GM12878 (cell line): ENCODE data around the gene NACAD. TPM values are rescaled to one million over a fixed set of nuclear protein-coding genes. Genes with fewer than 3 reads are reported as not detected.

Experiments used
- ATAC-seq: fragments of 200-7000 bp; cut with Tn5 transposase; 3 replicates; pipeline ENCODE4 v1.9.1; 2020; ENCODE audit warnings: mild to moderate bottlenecking, moderate library complexity
- BruUV-seq: library from RNA; stranded (reverse); fragments of 400-500 nt; replicated peaks from 2 replicates; lab custom pipeline; 2021; lab: Mats Ljungman, UMichigan
- CTCF ChIA-PET: fragments of 300-600 bp; sonication (Branson Sonifier 250); formaldehyde crosslinking; extraction: SDS; loops from one replicate; lab custom pipeline; 2021; ENCODE audit warnings: inconsistent platforms; lab: Yijun Ruan, JAX
- POLR2A ChIA-PET: fragments of 350-600 bp; formaldehyde crosslinking; extraction: SDS; loops from one replicate; lab custom pipeline; 2021; ENCODE audit warnings: inconsistent platforms; lab: Charles Lee
- RAD21 ChIA-PET: fragments of 300-600 bp; sonication (Branson Sonifier 250); formaldehyde crosslinking; loops from one replicate; lab custom pipeline; 2023; ENCODE audit warnings: antibody characterized with exemption; ENCODE audit not compliant: unreplicated experiment; lab: Charles Lee
- SMC1A ChIA-PET: fragments of 300-600 bp; sonication (Branson Sonifier 250); formaldehyde crosslinking; loops from one replicate; lab custom pipeline; 2023; ENCODE audit not compliant: unreplicated experiment, uncharacterized antibody; lab: Charles Lee
- DNase-seq: peaks from one replicate; pipeline ENCODE4 v3.0.0-alpha.2; 2011; ENCODE audit warnings: low read depth, low spot score
- FAIRE-seq: peaks from 3 replicates; lab custom pipeline; 2011; peaks lifted over from hg19 to GRCh38; lab: Jason Lieb, UNC
- H2AFZ ChIP-seq: 2 replicates; pipeline ENCODE4 v1.6.0; 2011; ENCODE audit warnings: low read depth, low read length, control low read depth; ENCODE audit not compliant: control insufficient read depth
- H3K27ac ChIP-seq: 2 replicates; pipeline ENCODE4 v1.5.1; 2011; ENCODE audit warnings: control low read depth; ENCODE audit not compliant: control insufficient read depth, insufficient read depth
- H3K27me3 ChIP-seq, 2 experiments: replicated peaks in 1 of 2; 2 replicates each; pipeline versions ENCODE4 v1.6.0 to v1.6.1; 2011; ENCODE audit warnings: low read length in 1 of 2; ENCODE audit not compliant: control insufficient read depth in 2 of 2, insufficient read depth in 2 of 2
- H3K36me3 ChIP-seq, 2 experiments: 2 replicates each; pipeline ENCODE4 v1.5.1; 2011; ENCODE audit warnings: low read length in 1 of 2; ENCODE audit not compliant: control insufficient read depth in 2 of 2, insufficient read depth in 2 of 2
- H3K4me1 ChIP-seq: 2 replicates; pipeline ENCODE4 v1.6.1; 2011; ENCODE audit warnings: mild to moderate bottlenecking, low read length, moderate library complexity, mixed read lengths; ENCODE audit not compliant: control insufficient read depth, insufficient read depth
- H3K4me2 ChIP-seq: 2 replicates; pipeline ENCODE4 v1.6.0; 2011; ENCODE audit warnings: control low read depth; ENCODE audit not compliant: control insufficient read depth, insufficient read depth
- H3K4me3 ChIP-seq: fragments of 200-600 bp; sonication (generic); 2 replicates; pipeline ENCODE4 v1.5.1; 2016
- H3K79me2 ChIP-seq: 2 replicates; pipeline ENCODE4 v1.6.0; 2011; ENCODE audit warnings: low read length; ENCODE audit not compliant: control insufficient read depth, insufficient read depth
- H3K9ac ChIP-seq: 2 replicates; pipeline ENCODE4 v1.8.0; 2011; ENCODE audit warnings: low read length, control low read depth, mixed read lengths; ENCODE audit not compliant: control insufficient read depth, insufficient read depth
- H3K9me3 ChIP-seq: replicated peaks from 3 replicates; pipeline ENCODE4 v1.5.1; 2011; ENCODE audit warnings: mild to moderate bottlenecking, low read length; ENCODE audit not compliant: control insufficient read depth, insufficient read depth
- H4K20me1 ChIP-seq: 2 replicates; pipeline ENCODE4 v1.6.0; 2011; ENCODE audit not compliant: control insufficient read depth, insufficient read depth
- ETV6 ChIP-seq, 2 experiments: fragments of 450-650 bp in 1 of 2; IDR thresholded peaks in 1 of 2; conservative IDR thresholded peaks in 1 of 2; 2 replicates each; pipeline ENCODE4 v1.6.1; 2014; ENCODE audit warnings: antibody characterized with exemption in 1 of 2, borderline replicate concordance in 1 of 2, low read depth in 1 of 2, mild to moderate bottlenecking in 1 of 2, moderate library complexity in 1 of 2
- KDM1A ChIP-seq: fragments of 200-600 bp; sonication (generic); IDR thresholded peaks from 2 replicates; pipeline ENCODE4 v1.6.1; 2016; ENCODE audit warnings: borderline replicate concordance
- MYB ChIP-seq: fragments of 150-350 bp; IDR thresholded peaks from 2 replicates; pipeline ENCODE4 v1.6.1; 2014; ENCODE audit warnings: mild to moderate bottlenecking, low read depth, low read length, borderline replicate concordance
- RAD51 ChIP-seq: fragments of 450-650 bp; IDR thresholded peaks from 2 replicates; pipeline ENCODE4 v1.6.1; 2016; ENCODE audit warnings: moderate library complexity, mild to moderate bottlenecking, inconsistent platforms
- WGBS: methylation state at CpG from one replicate; pipeline ENCODE4 v1.1.6; 2016; ENCODE audit warnings: low lambda C conversion rate; ENCODE audit not compliant: insufficient replicate concordance, insufficient coverage; ENCODE audit errors: missing lambda C conversion rate; 5-methylcytosine and 5-hydroxymethylcytosine counted together
- in situ Hi-C: fragments of 300-500 bp; cut with MboI; formaldehyde crosslinking; loops from 9 replicates; pipeline ENCODE4 v1.14.3; 2018; ENCODE audit warnings: mixed read lengths
- intact Hi-C: fragments of 100-400 bp; cut with micrococcal nuclease; formaldehyde crosslinking; loops from one replicate; pipeline ENCODE4 v1.14.2; 2022; ENCODE audit not compliant: unreplicated experiment
- polyA plus RNA-seq, 11 experiments: library from polyadenylated mRNA; depleted of rRNA in 4 of 11; unstranded in 6 of 11; stranded (reverse) in 5 of 11; fragments of >200 nt; fragmentation: Nextera tagmentation in 4 of 11; fragmentation: Illumina TruSeq in 1 of 11; extraction: Ambion mirVana in 4 of 11; extraction: Trizol in 1 of 11; gene quantifications; 1 replicate in 1 of 11; 2 replicates in 10 of 11; pipeline versions ENCODE4 v1.2.1 to v1.2.3, GENCODE V29; 2011 to 2016; ENCODE audit warnings: inconsistent platforms in 2 of 11, missing spikeins in 2 of 11, low read depth in 1 of 11
- total RNA-seq, 4 experiments: library from RNA; depleted of rRNA in 3 of 4; stranded (reverse); fragments of >200 nt in 3 of 4; fragmentation: Illumina TruSeq in 1 of 4; extraction: Trizol in 1 of 4; gene quantifications; 2 replicates each; pipeline versions ENCODE4 v1.2.1 to v1.2.3, GENCODE V29; 2013 to 2021
- TF ChIP-seq, protein P1 (sequence below): fragments of 450-650 bp; IDR thresholded peaks from 2 replicates; pipeline ENCODE4 v1.6.1; 2017; ENCODE audit warnings: mild to moderate bottlenecking, moderate library complexity
- TF ChIP-seq, protein P2 (sequence below): IDR thresholded peaks from 2 replicates; pipeline ENCODE4 v1.6.1; 2011; ENCODE audit warnings: low read depth, mild to moderate bottlenecking, low read length, moderate library complexity, borderline replicate concordance; ENCODE audit errors: extremely low read depth

NACAD gene
- total and polyA plus RNA-seq, 10 of the 15 experiments (the other 5 are each of a cell fraction or from before 2014, with no cell fraction given): not detected

GRCh38 chr7:45088146-45088701 lies 545 bp downstream of the NACAD start (continued):
- TF ChIP-seq, protein P1, sequence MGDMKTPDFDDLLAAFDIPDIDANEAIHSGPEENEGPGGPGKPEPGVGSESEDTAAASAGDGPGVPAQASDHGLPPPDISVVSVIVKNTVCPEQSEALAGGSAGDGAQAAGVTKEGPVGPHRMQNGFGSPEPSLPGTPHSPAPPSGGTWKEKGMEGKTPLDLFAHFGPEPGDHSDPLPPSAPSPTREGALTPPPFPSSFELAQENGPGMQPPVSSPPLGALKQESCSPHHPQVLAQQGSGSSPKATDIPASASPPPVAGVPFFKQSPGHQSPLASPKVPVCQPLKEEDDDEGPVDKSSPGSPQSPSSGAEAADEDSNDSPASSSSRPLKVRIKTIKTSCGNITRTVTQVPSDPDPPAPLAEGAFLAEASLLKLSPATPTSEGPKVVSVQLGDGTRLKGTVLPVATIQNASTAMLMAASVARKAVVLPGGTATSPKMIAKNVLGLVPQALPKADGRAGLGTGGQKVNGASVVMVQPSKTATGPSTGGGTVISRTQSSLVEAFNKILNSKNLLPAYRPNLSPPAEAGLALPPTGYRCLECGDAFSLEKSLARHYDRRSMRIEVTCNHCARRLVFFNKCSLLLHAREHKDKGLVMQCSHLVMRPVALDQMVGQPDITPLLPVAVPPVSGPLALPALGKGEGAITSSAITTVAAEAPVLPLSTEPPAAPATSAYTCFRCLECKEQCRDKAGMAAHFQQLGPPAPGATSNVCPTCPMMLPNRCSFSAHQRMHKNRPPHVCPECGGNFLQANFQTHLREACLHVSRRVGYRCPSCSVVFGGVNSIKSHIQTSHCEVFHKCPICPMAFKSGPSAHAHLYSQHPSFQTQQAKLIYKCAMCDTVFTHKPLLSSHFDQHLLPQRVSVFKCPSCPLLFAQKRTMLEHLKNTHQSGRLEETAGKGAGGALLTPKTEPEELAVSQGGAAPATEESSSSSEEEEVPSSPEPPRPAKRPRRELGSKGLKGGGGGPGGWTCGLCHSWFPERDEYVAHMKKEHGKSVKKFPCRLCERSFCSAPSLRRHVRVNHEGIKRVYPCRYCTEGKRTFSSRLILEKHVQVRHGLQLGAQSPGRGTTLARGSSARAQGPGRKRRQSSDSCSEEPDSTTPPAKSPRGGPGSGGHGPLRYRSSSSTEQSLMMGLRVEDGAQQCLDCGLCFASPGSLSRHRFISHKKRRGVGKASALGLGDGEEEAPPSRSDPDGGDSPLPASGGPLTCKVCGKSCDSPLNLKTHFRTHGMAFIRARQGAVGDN: no peak

DNA sequence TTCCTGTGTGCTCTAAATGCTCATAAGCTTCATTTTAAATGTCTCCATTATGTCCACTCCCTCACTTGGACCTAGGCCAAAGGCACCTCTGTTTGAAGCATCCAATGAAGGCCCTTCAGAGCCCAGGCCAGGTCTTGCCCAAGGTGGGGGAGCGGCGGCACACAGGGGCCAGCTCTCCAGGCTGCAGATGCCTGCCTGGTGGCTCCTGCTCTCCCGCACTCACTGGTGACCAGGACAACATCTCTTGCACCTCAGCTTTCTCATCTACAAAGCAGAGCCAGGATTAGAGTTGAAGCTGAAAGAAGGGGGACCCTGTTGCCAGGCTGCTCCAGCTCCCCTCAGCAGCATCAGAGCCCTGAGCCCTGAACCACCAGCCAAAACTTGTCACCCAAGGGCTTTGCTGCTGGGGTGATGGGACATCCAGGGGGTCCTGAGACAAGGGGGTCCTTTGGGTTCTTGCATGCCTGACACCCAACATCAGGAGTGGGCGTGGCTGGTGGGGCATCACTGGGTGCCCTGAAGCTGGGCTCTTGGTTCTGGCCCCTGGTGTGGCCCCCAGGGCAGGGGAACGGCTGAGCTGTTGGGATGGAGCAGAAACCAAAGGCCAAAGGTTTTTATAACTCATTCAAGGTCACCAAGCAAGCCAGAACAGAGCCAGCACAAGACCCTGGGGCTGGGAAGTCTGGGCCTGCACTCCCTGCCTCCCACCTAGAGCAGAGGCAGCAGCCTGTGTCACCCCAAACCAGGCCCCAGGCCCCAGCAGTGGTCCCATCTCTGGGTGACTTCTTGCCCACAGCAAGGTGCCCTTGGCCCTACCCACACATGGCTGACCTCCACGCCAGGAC lies 1.2 kb downstream of the NACAD start:
- in situ Hi-C loops: no loop called here
- FAIRE-seq (no peak), ATAC-seq (no peak), DNase-seq (no peak)
- intact Hi-C loops: no loop called here
- TF ChIP-seq RAD51: no peak
- no peak for TF ChIP-seq MYB
- TF ChIP-seq, protein P2, sequence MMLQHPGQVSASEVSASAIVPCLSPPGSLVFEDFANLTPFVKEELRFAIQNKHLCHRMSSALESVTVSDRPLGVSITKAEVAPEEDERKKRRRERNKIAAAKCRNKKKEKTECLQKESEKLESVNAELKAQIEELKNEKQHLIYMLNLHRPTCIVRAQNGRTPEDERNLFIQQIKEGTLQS: no peak
- TF ChIP-seq KDM1A: no peak
- no peak for TF ChIP-seq ETV6 (conservative IDR thresholded peaks at IDR 0.05 in 1 of 2, IDR thresholded peaks at IDR 0.05 in 1 of 2; ENCODE audit: borderline replicate concordance in 1 of 2, low read depth in 1 of 2)
- Histone ChIP-seq H3K4me3 (no peak overlapping the region), H4K20me1 (no peaks in the 10 kb centered on the region), H3K79me2 (no peaks in the 10 kb centered on the region), H3K27ac (no peak overlapping the region), H2AFZ (no peak overlapping the region), H3K36me3 (no peaks in the 10 kb centered on the region), H3K4me2 (no peak overlapping the region), H3K9me3 (no peaks in the 10 kb centered on the region), H3K4me1 (no peaks in the 10 kb centered on the region), H3K27me3 (peaks cover 2% of the 10 kb centered on the region in 2 experiments; a peak in 3 of 4 replicates), H3K9ac (no peak overlapping the region)
- ChIA-PET CTCF (interaction anchor here (0.7 kb wide), 1 partner anchor 114 kb away, joined by 3 read pairs; no protein-coding TSS in a partner anchor), POLR2A (no interaction called here), SMC1A (interaction anchor here (0.9 to 1.0 kb wide), 2 partner anchors 41 to 114 kb away, joined by 3 to 4 read pairs; no protein-coding TSS in a partner anchor), RAD21 (no interaction called here)
- WGBS: 68% methylated on average over 6 of the region's 6 CpGs
- no TSS peak for BruUV-seq
